Endometrial microvascular endothelial cells (primary cell): Measurements from ENCODE around the gene EGFLAM. TPM values are rescaled to one million over a fixed set of nuclear protein-coding genes. Genes with fewer than 3 reads are reported as not detected.

Source experiments
- in situ Hi-C: cut with HindIII; loops from 2 replicates; pipeline ENCODE4 v1.10.0; 2017; ENCODE audit warnings: low sequenced_read_pairs, low pct_unique_long_range_greater_than_20kb; ENCODE audit errors: inconsistent ontology term
- total RNA-seq: library from RNA; depleted of rRNA; stranded (reverse); fragments of >200 nt; gene quantifications from one replicate; pipeline ENCODE4 v1.2.3, GENCODE V29; 2015; ENCODE audit errors: inconsistent ontology term

EGFLAM gene
- total RNA-seq: 0.46 TPM

DNA sequence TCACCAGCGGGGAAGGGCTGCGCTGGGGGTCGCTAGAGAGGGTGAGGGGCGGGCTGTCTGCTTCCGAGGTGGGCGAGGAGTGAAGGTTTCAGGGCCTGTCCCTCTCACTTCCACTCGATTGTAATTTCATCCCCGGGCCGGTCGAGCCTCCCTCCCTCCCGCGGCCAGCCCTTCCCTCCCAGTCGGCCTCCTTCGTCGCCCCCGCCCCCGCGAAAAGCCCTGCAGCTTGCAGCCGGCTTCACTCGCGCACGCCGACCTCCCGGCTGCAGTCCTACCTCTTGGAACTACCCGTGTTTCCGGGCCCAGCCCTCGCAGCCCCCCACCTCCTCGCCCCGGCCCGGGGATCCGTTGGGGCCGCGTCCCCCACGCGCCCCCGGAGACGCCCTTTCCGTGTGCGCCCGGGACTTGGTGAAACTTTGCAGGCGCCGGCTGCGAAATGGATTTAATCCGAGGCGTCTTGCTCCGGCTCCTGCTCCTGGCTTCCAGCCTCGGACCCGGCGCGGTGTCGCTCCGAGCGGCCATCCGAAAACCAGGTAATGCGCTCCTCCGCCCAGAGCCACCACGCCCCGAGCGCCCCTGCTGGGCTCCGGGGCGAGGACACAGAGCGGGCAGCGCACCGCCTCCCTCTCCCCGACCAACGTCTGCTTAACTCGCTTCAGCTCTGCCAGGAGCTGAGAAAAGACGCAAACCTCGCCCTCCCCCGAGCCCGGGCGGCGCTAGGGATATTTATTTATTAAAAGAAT lies at the start of gene EGFLAM:
TSS of gene EGFLAM (plus strand) at position 241 of the 743 bp plus-strand sequence. CDS start at position 437, 196 bp downstream.
- in situ Hi-C loops: no loop called here

DNA sequence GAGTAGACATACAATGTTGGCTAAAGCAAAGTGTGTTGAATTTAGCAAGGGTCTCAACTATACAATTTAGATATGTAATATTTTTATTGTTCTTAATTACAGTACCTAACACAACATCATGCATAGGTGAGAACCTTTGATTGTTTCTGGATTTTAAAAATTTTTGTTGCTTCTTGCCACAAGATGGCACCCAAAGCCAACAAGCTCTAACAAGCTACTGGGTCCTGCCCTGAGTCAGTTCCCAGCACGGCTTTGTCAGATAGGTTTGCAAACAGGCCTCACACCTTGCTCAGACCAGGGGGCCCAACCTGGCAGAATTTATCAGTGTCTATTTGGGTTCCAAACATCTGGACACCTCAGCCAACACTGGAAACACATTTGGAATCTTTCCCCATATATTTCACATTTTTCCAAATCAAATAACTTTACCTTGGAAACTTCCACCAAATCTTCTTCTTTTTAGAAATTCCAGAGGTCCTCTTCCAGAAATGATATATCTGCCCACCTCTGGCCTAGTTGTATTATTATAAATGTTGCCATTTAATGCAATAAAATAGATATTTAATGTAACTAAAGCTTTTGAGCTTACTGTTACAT lies 49.5 kb upstream of the EGFLAM start:
- in situ Hi-C loops: no loop called here

DNA sequence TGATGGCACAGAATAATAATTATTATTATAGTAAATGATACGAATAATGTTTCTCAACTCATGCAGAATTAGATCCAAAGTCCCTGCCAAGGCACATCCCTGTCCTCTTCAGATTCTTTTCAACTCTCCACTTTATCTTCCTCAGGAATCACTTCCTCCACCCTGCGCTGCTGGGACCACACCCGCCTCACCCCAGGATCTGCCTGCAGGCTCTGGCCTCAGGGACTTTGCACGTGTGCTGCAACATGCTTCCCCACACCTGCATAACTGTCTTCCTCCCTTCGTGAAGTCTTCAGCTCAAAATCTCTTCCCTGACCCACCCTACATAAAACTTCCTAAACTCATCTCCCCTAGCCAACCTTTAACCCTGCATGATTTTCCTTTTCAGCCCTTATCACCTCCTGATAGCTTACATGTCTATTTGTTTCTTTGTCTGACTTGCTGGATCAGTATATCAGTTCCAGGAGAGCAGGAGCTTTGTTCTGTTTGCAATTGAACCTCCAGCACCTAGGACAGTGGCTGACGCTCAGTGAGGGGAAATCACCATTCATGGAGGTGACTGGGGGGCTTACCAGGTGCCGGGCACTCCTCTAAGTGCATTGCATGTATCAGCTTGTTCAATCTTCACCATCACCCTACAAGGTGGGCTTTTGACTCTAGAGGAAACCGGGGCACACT lies 47.5 kb upstream of the EGFLAM start:
- in situ Hi-C loops: no loop called here

DNA sequence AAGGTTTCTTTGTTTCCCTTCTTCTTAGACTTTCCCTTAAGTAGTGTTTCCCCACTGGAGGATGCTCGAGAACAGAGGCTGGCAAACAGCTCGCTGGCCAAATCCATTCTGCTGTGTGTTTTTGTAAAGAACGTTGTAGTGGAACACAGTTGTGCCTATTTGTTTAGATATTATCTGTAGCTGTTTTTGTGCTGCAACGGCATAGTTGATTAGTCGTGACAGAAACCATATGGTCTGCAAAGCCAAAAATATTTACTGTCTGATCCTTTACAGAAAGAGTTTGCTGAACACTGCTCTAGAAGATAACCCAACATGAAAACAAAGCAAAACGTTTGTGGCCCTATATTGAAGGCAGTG lies 47.0 kb upstream of the EGFLAM start:
- in situ Hi-C loops: no loop called here

DNA sequence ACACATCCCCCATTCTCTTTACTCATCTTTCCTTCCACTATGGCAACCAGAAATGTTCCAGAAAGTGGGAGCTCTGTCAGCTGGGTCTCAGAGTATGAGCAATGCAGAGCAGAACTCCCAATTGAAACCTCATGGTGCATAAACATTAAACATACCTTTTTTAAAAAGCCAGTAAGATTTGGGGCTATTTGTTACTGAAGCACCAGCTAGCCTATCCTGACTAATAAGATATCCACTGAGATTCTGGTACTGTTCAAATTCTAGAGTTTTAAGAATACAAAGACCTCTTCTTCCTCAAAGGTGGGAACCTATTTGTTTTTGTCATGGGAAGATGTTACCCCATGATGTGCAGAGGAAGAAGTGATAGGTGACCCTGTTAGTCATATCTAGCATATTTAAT lies 46.1 kb upstream of the EGFLAM start:
- in situ Hi-C loops: no loop called here

- in situ Hi-C loops: no loop called here
These were observed 32.3 kb upstream of the EGFLAM start for GRCh38 chr5:38226091-38226490.

DNA sequence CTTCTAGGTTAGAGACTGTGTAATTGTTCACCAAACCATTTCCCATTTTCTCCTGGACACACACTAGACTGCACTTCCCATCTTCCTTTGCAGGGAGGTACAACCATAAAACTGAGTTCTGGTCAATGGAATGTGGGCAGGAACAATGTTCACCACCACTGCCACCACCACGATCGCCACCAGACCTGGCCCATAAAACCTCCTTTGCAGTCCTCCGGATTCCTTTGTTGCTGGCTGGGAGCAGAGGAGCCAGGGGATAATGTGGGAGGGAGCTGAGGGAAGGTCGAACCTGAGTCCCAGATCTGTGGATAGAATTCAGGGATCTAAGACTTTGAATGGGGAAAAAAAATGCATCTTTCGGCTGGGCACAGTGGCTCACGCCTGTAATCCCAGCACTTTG lies 29.4 kb upstream of the EGFLAM start:
- in situ Hi-C loops: no loop called here

DNA sequence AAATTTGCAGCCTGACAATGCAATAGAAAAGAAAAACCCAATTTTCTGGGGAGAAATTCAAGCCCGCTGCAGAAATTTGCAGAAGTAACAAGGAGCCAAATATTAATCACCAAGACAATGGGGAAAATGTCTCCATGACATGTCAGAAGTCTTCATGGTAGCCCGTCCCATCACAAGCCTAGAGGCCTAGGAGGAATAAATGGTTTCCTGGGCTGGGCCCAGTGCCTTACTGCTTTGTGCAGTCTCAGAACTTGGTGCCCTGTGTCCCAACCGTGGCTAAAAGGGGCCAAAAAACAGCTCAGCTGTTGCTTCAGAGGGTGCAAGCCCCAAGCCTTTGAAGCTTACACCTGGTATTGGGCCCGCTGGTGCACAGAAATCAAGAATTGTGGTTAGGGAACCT lies 23.6 kb upstream of the EGFLAM start:
- in situ Hi-C loops: no loop called here

- in situ Hi-C loops: no loop called here
These were observed 20.7 kb upstream of the EGFLAM start for GRCh38 chr5:38237681-38238080.

GRCh38 chr5:38240212-38240611 lies 18.1 kb upstream of the EGFLAM start:
- in situ Hi-C loops: no loop called here

GRCh38 chr5:38241655-38242054 lies 16.7 kb upstream of the EGFLAM start:
- in situ Hi-C loops: no loop called here

- in situ Hi-C loops: no loop called here
These were observed 13.1 kb upstream of the EGFLAM start for GRCh38 chr5:38245307-38245706.

- in situ Hi-C loops: no loop called here
These were observed 9.1 kb upstream of the EGFLAM start for GRCh38 chr5:38249301-38249700.

- in situ Hi-C loops: no loop called here
These were observed 8.5 kb upstream of the EGFLAM start for GRCh38 chr5:38249812-38250211.

DNA sequence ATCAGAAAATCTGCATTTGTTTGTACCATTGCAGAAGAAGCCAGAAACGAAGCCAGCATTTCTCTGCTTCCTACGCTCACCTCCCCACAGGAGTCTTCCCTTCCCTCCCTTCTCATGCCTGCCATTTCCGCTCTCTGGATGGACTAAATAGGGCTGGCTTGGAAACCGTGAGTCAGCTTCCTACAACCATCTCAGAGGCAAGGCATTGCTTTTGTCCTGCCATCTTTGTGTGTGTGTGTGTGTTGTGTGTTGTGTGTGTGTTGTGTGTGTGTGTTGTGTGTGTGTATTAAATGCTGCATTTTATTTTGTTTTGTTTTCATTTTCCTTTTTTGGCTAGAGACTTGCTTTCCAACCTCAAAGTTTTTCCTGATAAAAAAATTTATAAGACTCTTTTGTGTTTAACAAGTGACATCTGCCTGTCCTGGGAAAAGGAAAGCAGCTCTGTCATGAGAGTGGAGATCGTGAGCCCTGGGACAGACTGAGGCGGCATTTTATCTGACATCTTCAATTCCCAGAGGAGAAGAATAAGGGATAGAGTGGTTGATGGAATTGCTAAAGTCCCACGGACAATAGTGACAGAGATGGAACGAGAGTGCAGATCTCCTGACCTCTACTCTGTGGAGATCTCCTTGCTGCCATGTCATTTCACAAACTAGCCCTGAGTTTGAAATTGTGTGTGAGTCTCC lies 7.5 kb upstream of the EGFLAM start:
- in situ Hi-C loops: no loop called here

DNA sequence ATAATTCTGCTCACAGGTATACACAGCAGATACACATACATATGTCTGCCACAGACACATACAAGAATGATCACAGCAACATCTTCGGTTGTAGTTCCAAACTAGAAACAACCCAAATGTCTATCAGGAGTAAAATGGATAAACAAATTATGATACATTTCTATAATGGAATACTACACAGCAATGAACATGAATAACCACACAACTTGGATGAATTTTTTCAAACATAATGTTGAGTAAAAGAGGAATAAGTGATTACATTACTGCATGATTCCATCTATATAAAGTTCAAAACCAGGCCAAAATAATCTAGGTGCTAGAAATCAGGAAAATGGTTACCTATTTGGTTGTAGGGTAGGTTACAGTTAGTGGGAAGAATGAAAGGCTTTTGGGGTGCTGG lies 4.6 kb upstream of the EGFLAM start:
- in situ Hi-C loops: no loop called here

DNA sequence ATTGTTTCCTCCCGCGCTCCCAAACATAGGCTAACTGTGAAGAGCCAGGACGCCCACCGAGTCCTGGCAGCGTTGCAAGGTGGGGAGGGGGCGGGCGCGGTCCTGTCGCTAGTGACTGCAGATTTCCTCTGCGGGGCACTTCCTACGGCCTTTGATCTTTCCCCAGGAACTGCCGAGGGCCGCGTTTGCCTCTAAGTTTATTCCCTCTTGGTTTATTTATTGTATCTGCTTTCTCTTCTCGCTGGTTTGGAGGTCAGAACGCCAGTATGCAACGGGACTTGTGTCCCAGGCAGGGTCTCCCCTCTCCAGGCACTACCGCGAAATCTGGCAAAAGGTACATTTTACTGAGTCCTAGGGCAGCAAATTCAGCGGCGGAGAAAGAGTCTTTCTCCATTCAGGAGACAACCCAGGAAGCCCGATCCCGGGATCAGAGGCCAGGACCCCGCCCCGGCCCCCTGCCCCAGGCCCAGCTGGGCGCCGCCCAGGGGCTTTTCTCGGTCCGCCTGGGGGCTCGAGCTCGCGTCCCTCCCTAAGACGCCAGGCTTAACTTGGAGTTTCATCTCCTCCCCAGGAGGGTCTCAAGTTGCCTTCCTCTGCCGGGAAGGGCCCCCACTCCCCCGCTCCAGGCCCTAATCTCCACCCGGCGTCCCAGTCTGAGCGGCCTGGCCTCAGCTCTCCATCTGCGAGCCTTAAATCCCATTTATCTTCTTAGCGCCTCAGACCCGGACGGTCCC lies 884 bp upstream of the EGFLAM start:
- in situ Hi-C loops: no loop called here

- in situ Hi-C loops: no loop called here
These were observed 379 bp upstream of the EGFLAM start for GRCh38 chr5:38258042-38258318.

- in situ Hi-C loops: no loop called here
These were observed 876 bp downstream of the EGFLAM start for GRCh38 chr5:38259062-38259808.
